Ascending aorta (tissue), 2 donors: ENCODE results near the gene PBX4. TPM values are rescaled to one million over a fixed set of nuclear protein-coding genes. Genes with fewer than 3 reads are reported as not detected.

Experiments used
- DNase-seq, 2 donors: peaks; one replicate each; pipeline ENCODE4 v3.0.0-alpha.2; 2019; ENCODE audit warnings: low spot score in 2 of 2
- H3K27ac ChIP-seq, 2 donors: fragments of 200-600 bp; sonication (generic); one replicate each; pipeline ENCODE4 v1.5.1; 2016 to 2017; ENCODE audit warnings: mild to moderate bottlenecking in 1 of 2
- H3K27me3 ChIP-seq: fragments of 200-600 bp; sonication (generic); one replicate; pipeline ENCODE4 v1.5.1; 2017
- H3K36me3 ChIP-seq, 2 donors: fragments of 200-600 bp; sonication (generic); one replicate each; pipeline ENCODE4 v1.5.1; 2016
- H3K4me1 ChIP-seq, 2 donors: fragments of 200-600 bp; sonication (generic); one replicate each; pipeline ENCODE4 v1.5.1; 2016 to 2017; ENCODE audit warnings: mild to moderate bottlenecking in 1 of 2
- H3K4me3 ChIP-seq, 2 donors: fragments of 200-600 bp; sonication (generic); one replicate each; pipeline ENCODE4 v1.5.1; 2016 to 2017; ENCODE audit warnings: mild to moderate bottlenecking in 1 of 2
- H3K9me3 ChIP-seq, 2 donors: fragments of 200-600 bp; sonication (generic); one replicate each; pipeline ENCODE4 v1.5.1; 2016
- intact Hi-C: fragments of 100-400 bp; cut with DNase I; formaldehyde crosslinking; loops from one replicate; pipeline ENCODE4 v1.15.1; 2023
- total RNA-seq: library from RNA; depleted of rRNA; stranded (reverse); fragments of >200 nt; gene quantifications from one replicate; pipeline ENCODE4 v1.1.0, GENCODE V29; 2016
- TF ChIP-seq, protein P1 (sequence below), 3 experiments: fragments of 200-600 bp in 2 of 3; fragments of 450-650 bp in 1 of 3; sonication (generic) in 2 of 3; IDR thresholded peaks; one replicate each; pipeline ENCODE4 v1.5.1; 2016 to 2019; ENCODE audit warnings: antibody characterized with exemption in 3 of 3, mild to moderate bottlenecking in 1 of 3, moderate library complexity in 1 of 3

PBX4 gene
- total RNA-seq, 1 donor from 2014 or later = not detected

- H3K27me3 ChIP-seq = no peaks in the 10 kb centered on the region
- peaks cover 16 to 20% of the 10 kb centered on the region in 2 donors for H3K36me3 ChIP-seq
- H3K27ac ChIP-seq = no peak overlapping the region
- TF ChIP-seq, protein P1, sequence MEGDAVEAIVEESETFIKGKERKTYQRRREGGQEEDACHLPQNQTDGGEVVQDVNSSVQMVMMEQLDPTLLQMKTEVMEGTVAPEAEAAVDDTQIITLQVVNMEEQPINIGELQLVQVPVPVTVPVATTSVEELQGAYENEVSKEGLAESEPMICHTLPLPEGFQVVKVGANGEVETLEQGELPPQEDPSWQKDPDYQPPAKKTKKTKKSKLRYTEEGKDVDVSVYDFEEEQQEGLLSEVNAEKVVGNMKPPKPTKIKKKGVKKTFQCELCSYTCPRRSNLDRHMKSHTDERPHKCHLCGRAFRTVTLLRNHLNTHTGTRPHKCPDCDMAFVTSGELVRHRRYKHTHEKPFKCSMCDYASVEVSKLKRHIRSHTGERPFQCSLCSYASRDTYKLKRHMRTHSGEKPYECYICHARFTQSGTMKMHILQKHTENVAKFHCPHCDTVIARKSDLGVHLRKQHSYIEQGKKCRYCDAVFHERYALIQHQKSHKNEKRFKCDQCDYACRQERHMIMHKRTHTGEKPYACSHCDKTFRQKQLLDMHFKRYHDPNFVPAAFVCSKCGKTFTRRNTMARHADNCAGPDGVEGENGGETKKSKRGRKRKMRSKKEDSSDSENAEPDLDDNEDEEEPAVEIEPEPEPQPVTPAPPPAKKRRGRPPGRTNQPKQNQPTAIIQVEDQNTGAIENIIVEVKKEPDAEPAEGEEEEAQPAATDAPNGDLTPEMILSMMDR (IDR thresholded peaks at IDR 0.05) = no peak
- H3K9me3 ChIP-seq = no peaks in the 10 kb centered on the region
- intact Hi-C loops = no loop called here
- H3K4me1 ChIP-seq = no peaks in the 10 kb centered on the region
- H3K4me3 ChIP-seq = no peak overlapping the region
- DNase-seq = no peak
Measured at GRCh38 chr19:19637186-19637522, 18.7 kb upstream of the PBX4 start.

DNA sequence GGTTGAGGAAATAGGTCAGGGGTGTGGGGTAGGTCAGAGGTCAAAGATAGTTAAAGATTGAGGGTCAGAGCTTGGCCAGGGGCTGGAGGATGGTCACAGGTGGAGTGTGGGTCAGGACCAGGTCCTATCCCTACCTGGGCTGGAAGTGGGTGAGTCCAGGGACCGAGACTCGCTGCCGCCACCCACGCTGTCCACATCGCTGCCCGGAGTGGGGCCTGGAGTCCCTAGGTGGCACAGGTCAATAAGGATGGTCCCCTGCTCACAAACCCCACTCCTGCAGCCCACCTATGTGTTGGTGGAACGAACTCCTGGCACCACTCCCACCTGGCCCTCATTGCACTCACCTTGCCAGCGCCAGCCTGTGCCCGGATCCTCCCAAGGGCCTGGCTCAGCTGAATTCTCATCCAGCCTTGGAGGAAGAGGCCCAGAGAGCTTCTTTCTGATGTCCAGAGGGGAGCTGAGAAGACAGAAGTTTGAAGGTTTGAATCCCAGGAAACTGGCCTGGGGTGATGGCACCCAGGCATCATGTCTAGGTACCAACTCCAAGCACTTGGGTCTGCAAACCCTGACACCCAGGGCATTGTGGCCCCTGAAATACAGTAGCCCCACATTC, 18.2 kb upstream of the PBX4 start:
- no peak for DNase-seq
- Histone ChIP-seq H3K9me3 (no peaks in the 10 kb centered on the region), H3K36me3 (peaks cover 16 to 20% of the 10 kb centered on the region in 2 donors), H3K27ac (no peak overlapping the region), H3K27me3 (no peaks in the 10 kb centered on the region), H3K4me3 (no peak overlapping the region), H3K4me1 (no peaks in the 10 kb centered on the region)
- TF ChIP-seq, protein P1 (IDR thresholded peaks at IDR 0.05) = no peak
- intact Hi-C loops = no loop called here

GRCh38 chr19:19635313-19635702, 16.8 kb upstream of the PBX4 start:
- no peaks in the 10 kb centered on the region for H3K9me3 ChIP-seq
- TF ChIP-seq, protein P1 (IDR thresholded peaks at IDR 0.05) = no peak
- peaks cover 16 to 20% of the 10 kb centered on the region in 2 donors for H3K36me3 ChIP-seq
- H3K27ac ChIP-seq = no peak overlapping the region
- intact Hi-C loops = no loop called here
- H3K4me1 ChIP-seq = no peaks in the 10 kb centered on the region
- H3K27me3 ChIP-seq = no peaks in the 10 kb centered on the region
- no peak for DNase-seq
- H3K4me3 ChIP-seq = no peak overlapping the region

DNA sequence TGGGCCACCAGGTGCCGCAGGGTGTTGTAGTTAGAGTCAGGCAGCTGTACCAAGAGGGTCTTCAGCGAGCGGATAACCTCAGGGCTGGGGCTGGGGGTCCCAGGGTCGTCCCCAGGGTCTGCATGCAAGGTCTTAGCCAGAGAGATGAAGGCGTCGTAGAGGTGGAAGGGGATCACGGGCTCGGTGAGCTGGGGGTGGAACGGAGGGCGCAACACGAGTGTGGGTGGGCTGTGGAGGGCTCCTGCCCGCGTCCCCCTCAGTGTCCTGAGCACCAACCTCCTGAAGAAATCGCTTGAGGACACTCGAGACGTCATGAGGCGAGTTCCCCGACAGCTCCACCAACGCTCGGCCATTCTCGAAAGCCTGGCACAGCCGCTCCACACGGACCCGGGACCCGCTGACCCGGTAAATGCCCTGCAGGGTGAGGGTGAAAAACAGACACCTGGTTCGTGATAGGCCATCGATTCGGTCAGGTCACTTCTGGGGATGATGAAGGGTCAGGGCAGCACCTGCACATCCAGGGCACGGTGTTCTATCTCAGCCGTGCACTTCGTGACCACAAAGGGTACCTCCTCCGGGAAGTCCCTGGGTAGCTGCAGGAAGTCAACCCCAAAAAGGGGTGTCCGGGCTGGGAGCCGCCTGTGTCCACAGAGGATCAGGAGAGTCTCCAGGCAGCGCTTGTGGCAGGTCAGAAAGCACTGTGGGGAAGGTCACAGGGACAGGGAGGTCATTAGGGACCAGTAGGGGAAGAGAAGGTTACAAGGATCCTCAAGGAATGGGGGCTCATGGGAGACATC, 16.2 kb upstream of the PBX4 start:
- TF ChIP-seq, protein P1 (IDR thresholded peaks at IDR 0.05) = no peak
- no peaks in the 10 kb centered on the region for H3K9me3 ChIP-seq
- intact Hi-C loops = no loop called here
- H3K27me3 ChIP-seq = no peaks in the 10 kb centered on the region
- H3K36me3 ChIP-seq = peaks cover 16 to 20% of the 10 kb centered on the region in 2 donors
- H3K27ac ChIP-seq = no peak overlapping the region
- H3K4me1 ChIP-seq = no peaks in the 10 kb centered on the region
- DNase-seq = no peak
- no peak overlapping the region for H3K4me3 ChIP-seq

GRCh38 chr19:19633711-19634515, 15.4 kb upstream of the PBX4 start:
- Histone ChIP-seq H3K9me3 (no peaks in the 10 kb centered on the region), H3K27me3 (no peaks in the 10 kb centered on the region), H3K4me3 (no peak overlapping the region), H3K27ac (no peak overlapping the region), H3K36me3 (peaks cover 16 to 20% of the 10 kb centered on the region in 2 donors), H3K4me1 (no peaks in the 10 kb centered on the region)
- DNase-seq = no peak
- TF ChIP-seq, protein P1 (IDR thresholded peaks at IDR 0.05) = no peak
- intact Hi-C loops = no loop called here
